NCI-H1930 (cell line): Measurements from ENCODE around the gene KCTD19.

Experiments used
- DNase-seq, 2 experiments: peaks; one replicate each; lab custom pipeline; 2025; lab: John Stamatoyannopoulos, UW

Gene KCTD19

DNA sequence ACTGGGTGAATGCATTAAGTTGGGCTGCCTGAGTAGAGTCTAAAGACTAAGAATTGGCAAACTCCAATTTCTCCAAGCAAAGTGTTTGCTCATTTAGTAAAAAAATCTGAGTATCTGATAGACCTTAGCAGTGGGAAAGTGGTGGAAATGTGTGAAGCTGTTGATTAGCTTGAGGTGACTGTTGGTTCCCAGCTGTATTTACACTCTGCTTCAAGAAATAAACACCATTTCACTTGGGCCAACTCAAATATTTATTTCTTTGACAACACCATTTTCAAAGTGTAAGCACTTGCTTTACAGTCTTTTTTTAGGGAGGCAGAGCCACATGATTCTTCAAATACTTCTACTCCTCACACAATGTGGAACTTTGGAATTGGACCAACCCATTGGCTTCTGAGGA is 8.7 kb downstream of the KCTD19 start:
- no peak for DNase-seq

DNA sequence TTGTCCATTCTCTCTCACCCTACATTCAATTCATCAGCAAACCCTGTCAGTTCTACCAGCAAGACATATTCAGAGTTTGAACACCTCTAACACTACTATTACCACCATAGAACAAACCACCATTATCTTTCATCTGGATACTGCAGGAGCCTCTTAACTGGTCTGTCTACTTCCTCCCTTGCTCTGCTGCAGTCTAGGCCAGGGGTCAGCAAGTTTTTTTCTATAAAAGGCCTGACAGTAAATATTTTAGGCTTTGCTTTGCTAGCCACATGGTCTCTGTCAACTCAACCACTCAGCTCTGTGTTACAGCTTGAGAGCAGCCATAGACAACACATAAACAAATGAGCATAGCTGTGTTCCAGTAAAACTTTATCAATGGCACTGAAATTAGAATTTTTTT is 13.8 kb downstream of the KCTD19 start:
- DNase-seq, result no peak

DNA sequence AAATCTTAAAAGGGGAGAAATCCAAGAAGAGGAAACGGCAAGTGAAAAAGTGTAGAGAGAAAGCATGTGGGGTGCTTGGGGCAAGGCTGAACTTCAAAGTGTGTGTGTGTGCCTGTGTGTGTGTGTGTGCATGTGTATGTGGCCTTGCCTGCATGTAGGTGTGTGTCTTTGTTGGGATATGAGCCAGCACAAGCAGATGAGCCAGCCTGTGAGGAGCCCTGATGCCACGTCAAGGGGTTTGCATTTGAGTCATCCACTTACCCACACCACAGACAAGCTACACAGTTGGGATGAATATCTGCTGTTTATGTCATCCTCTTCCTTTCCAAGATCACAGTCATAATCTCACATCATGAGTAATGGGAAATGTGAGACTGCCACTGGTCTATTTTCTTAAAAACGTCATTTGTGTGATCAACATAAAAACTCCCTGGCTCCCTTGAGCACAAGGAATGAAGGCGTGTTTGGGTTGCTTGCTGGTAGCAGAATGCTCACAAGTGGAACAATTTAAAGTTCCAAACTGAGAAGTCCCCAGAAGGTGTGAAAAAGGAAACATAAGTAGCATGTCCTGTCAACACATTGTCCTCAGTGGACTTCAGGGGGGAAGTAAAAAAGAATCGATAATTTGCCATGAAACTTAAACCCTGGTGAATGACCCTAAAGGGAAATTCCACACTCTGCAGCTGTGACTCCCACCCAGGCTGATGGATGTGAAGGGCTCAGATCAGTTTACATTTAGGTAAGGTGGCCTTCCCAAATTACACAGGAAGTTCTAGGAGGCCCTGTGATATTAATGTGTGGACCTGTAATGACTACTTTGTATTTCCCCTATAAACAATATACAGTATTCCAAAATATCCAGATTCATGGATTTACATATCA is 14.7 kb downstream of the KCTD19 start:
- DNase-seq, result no peak

DNA sequence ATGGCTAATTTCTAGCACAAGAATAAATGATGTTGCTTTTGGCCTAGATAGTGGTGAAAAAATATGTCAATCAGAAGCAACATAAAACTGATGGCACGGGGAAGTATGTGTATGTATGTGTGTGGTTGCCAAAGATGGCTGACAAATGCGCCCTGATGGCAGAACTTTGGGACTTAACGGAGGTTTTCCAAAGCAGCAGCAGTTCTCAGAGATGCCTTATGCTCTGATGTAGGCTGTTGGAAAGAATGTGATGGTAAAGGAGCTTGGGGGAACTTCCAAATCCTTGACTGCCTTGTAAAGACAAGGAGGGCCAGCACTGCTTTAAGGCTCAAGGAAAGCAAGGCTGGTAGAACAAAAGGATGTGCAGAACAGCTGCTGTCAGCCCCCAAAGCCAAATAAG is 16.0 kb downstream of the KCTD19 start:
- no peak for DNase-seq

DNA sequence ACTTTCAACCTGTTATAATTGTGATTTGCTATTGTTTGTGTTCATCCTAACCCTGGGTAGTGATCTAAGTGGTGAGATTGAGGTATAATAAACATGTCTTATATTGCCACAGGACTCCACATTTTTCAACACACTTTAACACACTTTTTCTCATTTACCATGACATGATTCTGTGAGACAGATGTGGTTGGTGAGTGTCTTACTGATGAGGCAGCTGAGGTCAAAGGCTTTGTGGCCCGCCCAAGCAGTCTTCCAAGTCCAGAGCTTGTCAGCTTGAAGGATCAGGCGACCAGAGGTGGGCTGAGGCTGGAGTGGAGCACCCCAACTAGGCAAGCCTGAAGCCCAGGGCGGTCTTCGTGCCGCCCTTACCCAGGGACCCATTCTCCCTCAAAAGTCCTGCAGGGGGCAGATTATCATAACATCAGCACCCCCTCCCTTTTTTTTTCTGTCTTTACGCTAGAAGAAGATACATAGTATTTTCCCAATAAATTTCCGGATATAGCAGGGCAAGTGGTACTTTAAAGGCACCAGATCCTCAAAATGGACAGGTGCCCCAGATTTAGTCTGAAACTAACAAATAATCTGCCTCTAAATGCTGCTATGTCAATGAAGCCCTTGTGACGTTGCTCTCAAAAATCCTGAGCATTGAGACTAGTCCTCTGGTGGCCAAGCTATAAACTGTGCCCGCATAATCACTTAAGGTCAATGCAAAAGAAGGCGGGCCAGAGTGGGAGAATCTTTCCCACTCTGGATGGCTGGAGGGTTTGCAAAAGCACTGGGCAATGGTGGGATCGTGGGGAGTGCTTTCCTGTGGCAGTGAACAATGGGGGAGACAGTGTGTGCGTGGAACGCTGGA is 21.1 kb downstream of the KCTD19 start:
- DNase-seq, result no peak

DNA sequence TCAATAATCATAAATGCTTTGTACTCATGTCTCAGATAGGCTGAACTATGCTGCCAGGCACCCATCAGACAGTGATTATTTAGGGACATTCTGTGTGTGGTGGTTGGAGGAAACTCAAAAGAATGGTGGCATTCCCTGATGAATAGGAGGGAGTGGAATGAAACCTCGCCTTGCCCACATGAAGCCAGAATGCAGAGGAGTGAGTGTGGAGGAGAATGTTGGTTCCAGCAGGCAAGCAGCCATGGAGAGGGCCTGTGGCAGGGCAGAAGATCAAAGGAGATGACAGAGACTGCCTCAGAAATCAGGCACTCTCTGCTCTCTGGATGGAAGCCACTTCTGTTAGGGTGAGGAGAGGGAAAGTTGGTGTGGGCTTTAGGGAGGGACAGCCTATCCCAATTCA is 22.5 kb downstream of the KCTD19 start:
- no peak for DNase-seq

DNA sequence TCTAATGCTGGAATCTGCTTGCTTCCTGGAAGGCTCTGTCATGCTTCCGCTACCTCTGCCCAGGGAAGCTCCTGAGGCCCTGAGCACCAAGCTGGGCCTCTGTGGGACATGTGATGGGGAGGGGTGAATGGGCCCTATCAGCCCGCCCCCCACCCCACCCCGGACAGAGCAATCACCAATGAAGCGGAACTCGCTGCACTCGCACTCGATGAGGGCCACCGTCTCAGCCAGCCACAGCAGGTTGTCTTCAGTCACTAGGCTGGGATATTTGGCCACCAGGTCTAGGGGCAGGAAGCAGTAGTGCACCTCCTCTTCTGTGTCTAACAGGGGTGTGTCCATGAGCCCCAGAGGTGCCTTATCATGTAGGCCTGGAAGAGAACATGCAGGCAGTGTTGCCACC is 23.6 kb downstream of the KCTD19 start:
- DNase-seq, result no peak

DNA sequence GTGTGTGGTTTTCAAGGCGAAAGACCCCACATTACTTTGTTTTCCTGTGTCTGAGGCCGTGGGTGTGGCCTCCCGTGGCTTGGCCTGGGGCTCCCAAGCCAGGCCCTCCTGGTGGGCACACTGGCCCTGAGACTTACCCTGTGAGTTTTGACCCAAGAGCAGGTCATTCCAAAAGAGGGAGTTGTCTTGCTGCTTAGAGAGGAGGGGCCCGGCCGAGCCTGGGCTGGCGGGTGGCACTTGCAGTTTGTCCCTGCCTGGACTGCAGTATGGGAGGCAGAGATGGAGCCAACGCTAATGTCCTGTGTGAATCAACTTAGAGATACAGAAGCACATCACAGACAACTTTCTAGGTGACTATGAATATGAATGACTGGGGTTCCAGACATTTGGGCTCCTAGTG is 24.5 kb downstream of the KCTD19 start:
- no peak for DNase-seq

DNA sequence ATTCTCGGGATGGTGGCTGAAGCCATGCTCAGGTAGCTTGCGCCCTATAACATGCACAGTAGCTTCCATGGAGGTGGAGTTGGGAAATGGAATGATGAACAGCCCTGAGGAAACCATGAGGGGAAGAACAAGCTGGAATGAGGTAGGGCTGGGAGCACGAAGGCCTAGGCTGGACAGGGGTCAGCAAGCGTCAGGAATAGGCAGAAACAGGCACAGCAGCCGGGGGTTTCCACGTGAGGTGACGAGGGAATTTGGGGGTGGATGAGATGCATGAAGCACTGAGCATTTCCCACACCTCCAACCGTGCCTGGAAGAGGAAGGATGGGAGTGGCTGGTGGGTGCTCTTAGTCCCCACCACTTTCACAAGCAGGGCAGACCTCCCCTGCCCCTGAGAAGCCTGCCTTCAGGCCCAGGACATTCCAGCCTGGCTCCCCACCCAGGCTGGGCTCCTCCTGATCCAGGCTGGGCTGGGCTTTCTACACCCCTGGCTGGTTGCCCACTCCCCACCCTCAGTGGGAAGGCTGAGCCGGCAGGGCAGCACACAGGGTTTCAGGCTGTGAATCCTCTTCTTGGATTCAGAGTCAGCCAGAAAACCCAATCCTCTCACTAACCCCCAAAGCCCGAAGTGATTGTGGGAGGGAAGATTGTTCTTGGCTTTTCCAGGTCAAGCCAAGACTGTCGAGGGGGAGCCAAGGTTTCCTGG is 25.3 kb downstream of the KCTD19 start:
- DNase-seq, result no peak

DNA sequence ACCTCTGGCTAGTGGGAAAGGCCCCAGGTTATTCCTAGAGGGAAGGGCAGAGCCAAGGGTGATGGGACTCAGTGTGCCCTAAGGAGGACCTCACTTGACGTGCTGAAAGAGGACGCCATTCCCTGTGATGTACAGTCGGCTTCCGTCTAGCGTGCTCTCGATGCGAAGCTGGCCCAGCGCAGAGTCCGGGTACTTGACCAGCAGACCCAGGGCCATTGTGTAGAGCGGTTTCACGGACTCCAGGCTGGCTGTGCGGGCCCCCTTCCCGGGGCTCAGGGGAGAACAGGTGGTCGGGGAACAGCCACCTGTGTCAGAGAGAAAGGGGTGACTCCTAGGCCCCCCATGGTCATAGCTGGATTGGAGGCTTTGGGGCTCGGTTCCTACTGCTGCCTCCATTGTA is 27.3 kb downstream of the KCTD19 start:
- DNase-seq, result no peak

DNA sequence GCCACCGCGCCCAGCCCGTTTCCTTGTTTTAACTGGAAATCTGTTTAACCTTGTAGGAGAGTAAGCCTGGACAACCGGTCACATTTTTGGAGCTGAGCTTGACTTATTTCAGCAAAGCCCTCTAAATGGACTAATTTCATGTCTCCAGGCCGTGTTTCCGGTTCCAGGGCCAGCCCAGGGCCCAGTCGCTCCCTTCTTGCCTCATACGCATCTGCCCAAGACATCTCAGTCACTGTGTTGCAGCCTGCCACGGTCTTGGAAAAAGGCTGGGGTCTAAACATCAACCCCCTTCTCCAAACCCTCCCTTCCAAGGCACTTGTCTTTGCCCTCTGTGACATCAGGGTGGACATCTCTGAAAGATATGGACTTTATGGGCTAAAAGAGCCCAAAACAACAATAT is 28.3 kb downstream of the KCTD19 start:
- no peak for DNase-seq

DNA sequence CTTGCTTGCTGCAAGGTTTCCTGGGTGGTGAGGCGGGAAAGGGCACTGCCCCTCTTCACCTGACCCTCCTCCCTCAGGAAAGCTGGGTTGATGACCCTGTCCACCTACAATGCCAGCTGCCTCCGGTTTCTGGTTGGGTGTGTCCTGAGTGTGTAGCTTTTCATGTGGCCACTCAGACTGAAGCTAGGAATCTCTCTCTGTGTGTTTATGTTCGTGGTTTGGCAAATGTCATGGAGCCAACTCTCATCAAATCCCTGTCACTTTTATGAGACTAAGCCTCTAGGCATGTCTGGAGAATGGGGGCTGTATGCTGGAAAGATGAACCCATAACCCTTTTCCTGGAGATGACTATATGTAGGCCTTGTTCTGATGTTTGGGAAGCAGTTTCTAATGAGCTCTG is 30.1 kb downstream of the KCTD19 start:
- no peak for DNase-seq

DNA sequence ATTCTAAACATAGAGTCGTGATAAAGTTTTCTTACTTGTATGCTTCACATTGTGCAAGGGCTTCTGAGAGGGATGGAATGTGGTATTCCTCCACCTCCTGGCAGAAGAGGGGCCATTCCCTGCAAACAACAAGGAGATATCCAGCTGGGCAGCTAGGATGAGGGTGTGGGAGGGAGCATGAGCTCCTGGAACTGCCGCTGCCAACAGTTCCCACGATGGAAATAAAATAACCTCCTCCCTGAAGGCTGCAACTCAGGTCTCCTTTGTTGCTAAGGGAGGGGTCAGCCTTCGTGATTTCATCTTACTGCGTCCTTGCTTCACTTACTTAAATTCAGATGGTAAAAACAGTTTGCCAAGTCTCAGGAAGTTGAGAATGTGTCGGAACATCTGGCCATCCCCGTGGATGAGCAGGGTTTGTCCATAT is 31.6 kb downstream of the KCTD19 start:
- DNase-seq, result no peak

DNA sequence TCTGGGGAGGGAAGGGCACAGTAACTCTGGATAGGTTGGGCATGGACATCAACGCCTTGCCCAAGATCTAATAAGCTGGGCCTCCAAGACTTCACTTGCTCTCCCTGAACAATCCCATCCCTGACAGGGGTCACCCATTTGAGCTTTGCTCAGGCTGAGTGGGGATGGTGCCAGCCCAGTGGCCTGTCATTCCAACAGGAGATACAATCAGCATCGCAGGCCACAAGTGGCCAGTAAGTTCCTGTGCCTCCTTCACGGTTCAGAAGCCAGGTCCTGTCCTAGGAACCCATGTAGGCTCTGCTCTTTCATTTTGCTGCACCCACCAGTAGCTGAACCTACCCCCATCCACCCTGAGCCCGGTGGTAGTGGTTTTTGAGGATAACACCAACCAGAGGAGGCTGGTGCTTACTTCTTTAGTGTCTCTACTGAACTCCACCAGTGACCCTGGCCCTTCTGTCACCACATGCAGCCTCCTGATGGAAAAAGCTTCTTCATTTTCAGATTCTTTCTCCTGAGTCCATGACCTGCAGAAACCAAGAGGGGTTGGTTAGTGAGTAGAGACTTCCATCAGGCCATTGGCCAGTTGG is 32.3 kb downstream of the KCTD19 start:
- no peak for DNase-seq

DNA sequence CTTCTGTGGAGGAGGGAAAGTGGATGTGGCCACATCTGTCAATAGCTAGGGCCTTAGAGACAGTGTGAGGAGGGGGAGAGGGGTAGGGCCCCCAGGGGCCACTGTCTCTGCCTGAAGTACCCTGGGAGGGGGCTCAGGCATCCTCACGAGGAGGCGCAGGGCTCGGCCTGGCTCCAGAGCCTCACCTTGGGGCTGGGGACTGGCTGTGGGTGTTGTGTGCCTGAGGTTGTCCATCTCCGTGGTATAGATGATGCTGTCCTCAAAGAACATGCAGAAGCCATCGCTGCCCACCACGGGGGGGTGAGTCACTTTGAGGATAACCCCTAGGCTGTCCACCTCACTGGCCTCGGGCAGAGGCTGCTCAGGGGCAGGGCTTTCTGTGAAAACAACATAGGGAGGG is 35.1 kb downstream of the KCTD19 start:
- no peak for DNase-seq

DNA sequence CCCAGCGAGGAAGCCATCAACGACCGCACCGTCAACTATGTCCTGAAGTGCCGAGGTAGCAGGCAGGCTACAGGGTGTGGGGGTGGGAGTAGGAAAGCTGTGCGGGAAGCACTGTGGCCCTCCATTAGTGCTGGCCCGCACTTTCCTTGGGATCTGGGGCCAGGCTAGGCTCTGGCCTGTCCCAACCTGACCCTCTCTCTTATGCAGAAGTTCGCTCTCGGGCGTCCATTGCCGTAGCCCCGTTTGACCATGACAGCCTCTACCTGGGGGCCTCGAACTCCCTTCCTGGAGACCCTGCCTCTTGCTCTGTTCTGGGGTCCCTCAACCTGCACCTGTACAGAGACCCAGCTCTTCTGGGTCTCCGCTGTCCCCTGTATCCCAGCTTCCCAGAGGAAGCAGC is 38.6 kb downstream of the KCTD19 start:
- DNase-seq, result no peak

DNA sequence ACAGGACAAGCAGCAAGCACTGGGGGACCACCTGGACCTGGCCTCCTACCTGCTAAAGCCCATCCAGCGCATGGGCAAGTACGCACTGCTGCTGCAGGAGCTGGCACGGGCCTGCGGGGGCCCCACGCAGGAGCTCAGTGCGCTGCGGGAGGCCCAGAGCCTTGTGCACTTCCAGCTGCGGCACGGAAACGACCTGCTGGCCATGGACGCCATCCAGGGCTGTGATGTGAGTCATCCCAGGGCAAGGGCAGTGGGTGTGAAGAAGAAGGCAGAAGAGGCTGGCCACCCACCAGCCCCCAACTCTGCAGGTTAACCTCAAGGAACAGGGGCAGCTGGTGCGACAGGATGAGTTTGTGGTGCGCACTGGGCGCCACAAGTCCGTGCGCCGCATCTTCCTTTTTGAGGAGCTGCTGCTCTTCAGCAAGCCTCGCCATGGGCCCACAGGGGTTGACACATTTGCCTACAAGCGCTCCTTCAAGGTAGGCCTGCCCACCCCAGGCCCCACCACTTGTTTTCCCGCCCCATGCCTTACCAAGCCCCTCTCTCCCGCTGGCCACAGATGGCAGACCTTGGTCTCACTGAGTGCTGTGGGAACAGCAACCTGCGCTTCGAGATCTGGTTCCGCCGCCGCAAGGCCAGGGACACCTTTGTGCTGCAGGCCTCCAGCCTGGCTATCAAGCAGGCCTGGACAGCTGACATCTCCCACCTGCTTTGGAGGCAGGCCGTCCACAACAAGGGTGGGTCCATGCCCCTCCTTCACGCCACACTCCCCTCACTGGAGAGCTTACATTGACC is 39.9 kb downstream of the KCTD19 start:
- no peak for DNase-seq

DNA sequence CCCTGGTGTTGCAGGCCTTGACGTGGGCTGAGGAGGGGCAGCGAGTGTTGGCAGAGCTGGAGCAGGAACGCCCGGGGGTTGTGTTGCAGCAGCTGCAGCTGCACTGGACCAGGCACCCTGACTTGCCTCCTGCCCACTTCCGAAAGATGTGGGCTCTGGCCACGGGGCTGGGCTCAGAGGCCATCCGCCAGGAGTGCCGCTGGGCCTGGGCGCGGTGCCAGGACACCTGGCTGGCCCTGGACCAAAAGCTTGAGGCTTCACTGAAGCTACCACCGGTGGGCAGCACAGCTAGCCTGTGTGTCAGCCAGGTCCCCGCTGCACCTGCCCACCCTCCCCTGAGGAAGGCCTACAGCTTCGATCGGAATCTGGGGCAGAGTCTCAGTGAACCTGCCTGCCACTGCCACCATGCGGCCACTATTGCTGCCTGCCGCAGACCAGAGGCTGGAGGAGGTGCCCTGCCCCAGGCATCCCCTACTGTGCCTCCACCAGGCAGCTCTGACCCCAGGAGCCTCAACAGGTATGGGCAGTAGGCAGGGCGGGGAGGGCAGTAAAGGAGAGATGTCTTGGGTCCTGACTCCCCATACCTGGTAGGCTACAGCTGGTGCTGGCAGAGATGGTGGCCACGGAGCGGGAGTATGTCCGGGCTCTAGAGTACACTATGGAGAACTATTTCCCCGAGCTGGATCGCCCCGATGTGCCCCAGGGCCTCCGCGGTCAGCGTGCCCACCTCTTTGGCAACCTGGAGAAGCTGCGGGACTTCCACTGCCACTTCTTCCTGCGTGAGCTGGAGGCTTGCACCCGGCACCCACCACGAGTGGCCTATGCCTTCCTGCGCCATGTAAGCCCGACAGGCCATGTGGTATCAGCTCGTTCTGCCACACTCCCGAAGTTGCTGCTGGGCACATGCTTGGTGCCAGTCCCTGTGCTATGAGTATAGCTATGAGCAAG is 41.6 kb downstream of the KCTD19 start:
- DNase-seq, result no peak

DNA sequence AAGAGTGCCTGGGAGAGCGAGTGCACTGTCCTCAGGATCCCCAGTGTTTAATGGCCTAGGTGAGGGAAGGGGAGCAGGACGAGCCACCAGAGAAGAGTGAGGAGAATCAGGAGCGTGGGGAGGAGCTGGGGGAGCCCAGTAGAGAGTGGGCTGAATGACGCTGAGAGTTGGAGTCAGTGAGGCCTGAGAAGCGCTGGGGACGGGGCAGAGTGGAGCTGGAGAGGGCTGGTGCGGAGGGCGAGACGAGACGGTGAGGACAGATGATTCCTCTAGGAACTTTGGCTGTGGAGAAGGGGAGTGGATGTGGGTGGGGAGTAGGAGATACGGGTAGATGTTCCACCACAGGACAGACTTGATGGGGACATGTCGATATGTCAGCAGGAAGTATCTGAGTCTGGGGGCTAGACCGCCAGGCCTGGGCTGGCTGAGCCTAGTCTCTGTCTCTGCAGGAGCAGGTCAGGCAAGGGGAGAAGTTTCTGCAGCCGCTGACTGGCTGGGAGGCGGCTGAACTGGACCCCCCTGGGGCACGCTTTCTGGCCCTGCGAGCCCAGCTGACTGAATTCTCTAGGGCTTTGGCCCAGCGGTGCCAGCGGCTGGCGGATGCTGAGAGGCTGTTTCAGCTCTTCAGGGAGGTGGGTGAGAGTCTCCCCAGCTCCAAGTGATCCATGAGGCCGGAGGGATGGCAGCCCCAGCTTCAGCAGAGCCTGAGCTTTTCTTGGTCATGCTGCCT is 42.5 kb downstream of the KCTD19 start:
- DNase-seq, result no peak
